AG09319 (cell line): ENCODE data around the gene ZKSCAN5.

Source experiments
- DNase-seq: peaks from one replicate; pipeline ENCODE4 v3.0.0-alpha.2; 2010; ENCODE audit warnings: low read depth; ENCODE audit errors: extremely low read depth
- TF ChIP-seq, protein P1 (sequence below): IDR thresholded peaks from 2 replicates; pipeline ENCODE4 v1.5.1; 2011; ENCODE audit warnings: low read depth, mild to moderate bottlenecking, inconsistent platforms, low read length, moderate library complexity

Gene ZKSCAN5

DNA sequence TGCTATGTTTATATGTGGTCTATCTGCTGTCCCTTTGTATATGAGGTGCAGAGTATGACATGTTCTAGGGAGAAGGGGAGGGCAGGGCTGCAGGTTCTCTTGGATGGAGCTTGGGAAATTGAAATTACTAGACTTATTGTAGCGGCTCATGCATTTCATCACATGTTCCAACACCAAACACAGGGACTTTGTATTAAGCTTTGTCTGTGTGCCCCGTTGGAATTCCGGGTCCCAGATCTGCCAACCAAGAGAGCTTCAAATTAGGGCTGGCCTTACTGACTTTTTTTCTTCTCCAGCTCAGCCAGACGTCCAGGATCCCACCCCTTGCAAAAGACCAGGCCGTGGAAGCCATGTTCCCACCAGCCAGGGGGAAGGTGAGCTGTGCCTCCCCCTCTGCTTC is 28.4 kb upstream of the ZKSCAN5 start:
- no peak for DNase-seq
- TF ChIP-seq, protein P1, sequence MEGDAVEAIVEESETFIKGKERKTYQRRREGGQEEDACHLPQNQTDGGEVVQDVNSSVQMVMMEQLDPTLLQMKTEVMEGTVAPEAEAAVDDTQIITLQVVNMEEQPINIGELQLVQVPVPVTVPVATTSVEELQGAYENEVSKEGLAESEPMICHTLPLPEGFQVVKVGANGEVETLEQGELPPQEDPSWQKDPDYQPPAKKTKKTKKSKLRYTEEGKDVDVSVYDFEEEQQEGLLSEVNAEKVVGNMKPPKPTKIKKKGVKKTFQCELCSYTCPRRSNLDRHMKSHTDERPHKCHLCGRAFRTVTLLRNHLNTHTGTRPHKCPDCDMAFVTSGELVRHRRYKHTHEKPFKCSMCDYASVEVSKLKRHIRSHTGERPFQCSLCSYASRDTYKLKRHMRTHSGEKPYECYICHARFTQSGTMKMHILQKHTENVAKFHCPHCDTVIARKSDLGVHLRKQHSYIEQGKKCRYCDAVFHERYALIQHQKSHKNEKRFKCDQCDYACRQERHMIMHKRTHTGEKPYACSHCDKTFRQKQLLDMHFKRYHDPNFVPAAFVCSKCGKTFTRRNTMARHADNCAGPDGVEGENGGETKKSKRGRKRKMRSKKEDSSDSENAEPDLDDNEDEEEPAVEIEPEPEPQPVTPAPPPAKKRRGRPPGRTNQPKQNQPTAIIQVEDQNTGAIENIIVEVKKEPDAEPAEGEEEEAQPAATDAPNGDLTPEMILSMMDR, result no peak

DNA sequence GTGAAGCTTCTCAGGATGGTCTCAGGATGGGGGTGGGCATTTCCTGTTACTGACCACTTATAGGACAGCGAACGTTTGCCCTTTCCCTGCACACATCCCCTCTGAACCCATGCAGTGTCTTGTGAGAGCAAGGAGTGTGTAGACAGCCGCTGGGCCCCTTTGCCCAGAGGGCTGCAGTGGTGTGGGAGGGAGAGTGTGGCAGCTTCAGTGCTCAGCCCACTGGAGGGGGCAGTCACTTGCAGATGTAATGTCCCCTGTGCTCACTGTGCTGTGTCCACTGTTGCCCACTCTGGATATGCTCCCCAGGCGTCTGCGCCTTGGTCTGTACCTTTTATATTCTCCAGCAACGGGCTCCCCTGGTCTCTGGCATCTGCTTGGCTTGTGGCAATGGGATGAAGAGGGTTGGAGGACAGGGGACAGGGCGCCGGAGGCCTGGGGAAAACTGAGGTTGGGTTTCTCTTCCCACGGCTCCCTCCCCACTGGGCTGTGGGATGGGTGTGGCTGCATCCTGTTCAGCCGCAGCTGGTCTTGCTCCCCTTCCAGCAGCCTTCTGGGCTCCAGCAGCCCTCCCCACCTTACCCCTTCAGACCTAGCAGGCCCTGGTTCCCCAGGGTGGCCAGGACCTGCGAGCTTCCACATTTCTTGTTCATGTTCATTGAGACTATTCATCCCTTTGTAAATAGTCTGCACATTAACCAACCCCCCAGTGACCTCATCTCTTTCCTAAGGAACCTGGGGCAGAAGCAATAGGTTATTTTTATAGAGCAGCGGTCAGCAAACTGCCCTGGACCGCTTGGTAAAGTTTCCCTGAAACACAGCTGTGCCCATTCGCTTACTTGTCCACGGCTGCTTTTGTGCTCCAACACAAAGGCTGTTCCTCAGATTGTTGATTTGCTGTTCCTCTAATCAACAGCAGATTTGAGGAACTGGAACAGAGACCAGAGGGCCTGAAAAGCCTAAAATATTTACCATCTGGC is 25.7 kb upstream of the ZKSCAN5 start:
- TF ChIP-seq, protein P1, result no peak
- DNase-seq, result no peak

DNA sequence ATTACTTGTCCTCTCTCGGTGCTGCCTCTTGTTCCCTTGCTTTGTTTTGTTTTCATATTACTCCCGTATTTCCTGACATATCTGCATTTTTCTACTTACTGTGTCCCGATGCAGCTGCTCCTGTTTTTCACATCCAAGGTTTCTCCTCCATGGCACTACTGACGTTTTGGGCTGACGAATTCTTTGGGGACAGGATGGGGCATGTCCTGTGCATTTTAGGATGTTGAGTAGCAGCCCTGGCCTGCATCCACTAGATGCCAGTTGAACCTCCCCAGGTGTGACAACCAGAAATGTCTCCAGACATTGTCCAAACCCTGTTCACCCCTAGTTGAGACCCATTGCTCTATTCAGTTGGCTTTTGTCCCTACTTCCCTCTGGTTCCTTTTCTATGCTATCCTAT is 19.4 kb upstream of the ZKSCAN5 start:
- TF ChIP-seq, protein P1, result no peak
- DNase-seq, result no peak

DNA sequence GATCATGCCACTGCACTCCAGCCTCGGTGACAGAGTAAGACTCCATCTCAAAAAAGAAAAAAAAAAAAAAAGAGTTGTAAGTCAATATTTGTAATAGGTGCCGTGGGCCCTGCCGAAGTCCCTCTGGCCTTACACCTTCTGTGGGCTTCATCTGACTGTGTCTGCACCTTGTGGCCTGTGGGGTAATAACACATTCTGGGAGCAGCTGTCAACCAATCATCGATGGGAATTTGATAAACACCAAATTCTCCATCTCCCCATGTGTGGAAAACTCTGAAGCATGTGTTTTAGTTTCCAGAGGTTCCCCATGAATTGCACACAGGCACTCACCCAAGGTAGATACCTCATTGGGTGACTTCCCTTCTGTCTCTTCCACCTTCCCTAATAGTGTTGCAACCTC is 15.2 kb upstream of the ZKSCAN5 start:
- no peak for DNase-seq
- TF ChIP-seq, protein P1, result no peak

DNA sequence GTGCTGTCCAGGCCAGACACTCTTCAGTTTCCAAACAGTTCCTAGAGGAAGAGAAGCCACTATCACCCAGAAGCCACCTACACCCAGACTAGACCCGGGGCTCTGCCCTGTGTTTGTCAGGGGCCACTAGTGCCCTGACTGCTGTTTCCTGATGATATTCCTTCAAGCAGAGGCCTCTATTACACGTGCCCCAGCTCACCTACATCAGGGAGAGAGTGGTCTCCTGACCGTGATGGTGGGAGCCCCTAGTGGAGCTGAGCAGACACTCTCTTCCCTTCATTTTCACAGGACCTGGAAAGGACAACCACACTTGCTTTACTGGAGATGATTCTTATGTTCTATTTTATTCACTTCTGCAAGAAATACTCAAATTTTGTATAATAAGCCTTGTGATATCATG is 13.6 kb upstream of the ZKSCAN5 start:
- DNase-seq, result no peak
- TF ChIP-seq, protein P1, result no peak

DNA sequence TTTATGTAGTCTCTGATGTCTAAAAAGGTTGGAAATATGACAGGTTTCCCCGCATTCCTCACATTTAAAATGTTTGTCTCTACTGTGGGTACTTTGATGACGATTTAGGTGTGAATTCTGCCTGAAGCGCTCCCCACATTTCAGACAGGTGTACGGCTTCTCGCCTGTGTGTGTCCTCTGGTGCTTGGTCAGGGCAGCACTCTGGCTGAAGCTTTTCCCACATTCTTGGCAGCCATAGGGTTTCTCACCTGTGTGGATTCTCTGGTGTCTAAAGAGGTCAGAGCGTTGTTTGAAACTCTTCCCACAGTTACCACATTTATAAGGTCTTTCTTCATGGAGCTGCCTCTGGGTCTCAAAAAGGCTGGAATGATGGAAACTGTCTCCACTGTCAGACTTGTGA is 10.6 kb upstream of the ZKSCAN5 start:
- no peak for DNase-seq
- TF ChIP-seq, protein P1, result no peak

DNA sequence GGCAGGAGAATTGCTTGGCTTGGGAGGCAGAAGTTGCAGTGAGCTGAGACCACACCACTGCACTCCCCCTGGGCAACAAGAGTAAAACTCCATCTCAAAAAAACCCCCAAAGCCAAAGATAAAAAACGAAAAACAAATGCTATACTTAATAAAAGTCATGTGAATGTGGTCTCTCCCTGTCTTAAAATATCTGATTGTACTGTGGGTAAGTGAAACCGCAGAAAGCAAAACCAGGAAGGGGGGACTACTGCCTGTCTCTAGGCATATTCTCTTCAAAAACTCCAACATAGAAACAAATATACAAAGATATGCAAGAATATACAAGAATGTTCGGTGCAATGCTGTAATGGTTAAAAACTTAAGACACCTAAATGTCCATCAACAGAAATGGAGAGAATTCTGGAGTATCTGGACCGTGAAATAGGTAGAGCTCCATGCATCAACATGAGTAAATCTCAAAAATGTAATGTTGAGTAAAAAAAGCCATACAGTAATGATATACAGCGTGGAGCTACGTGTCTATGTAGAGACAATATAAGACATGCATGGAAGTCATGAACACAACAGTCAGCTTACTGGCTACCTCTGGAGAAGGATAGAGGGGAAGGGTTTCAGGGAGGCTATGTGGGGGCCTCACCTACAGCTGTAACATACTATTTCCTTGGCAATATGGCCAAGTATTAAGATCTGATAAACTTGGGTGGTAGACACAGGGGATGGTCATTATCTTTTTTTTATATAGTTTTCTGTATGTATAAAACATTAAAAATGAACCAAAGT is 6.5 kb upstream of the ZKSCAN5 start:
- DNase-seq, result no peak
- TF ChIP-seq, protein P1, result no peak
